ENCODE measurements around the gene MAPK9.

Gene MAPK9

GRCh38 chr5:180304016-180304292 is 12.1 kb upstream of the MAPK9 start:
- TF ChIP-seq, protein P1, sequence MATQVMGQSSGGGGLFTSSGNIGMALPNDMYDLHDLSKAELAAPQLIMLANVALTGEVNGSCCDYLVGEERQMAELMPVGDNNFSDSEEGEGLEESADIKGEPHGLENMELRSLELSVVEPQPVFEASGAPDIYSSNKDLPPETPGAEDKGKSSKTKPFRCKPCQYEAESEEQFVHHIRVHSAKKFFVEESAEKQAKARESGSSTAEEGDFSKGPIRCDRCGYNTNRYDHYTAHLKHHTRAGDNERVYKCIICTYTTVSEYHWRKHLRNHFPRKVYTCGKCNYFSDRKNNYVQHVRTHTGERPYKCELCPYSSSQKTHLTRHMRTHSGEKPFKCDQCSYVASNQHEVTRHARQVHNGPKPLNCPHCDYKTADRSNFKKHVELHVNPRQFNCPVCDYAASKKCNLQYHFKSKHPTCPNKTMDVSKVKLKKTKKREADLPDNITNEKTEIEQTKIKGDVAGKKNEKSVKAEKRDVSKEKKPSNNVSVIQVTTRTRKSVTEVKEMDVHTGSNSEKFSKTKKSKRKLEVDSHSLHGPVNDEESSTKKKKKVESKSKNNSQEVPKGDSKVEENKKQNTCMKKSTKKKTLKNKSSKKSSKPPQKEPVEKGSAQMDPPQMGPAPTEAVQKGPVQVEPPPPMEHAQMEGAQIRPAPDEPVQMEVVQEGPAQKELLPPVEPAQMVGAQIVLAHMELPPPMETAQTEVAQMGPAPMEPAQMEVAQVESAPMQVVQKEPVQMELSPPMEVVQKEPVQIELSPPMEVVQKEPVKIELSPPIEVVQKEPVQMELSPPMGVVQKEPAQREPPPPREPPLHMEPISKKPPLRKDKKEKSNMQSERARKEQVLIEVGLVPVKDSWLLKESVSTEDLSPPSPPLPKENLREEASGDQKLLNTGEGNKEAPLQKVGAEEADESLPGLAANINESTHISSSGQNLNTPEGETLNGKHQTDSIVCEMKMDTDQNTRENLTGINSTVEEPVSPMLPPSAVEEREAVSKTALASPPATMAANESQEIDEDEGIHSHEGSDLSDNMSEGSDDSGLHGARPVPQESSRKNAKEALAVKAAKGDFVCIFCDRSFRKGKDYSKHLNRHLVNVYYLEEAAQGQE (IDR thresholded peaks at IDR 0.05; ENCODE audit: insufficient read depth in 1 of 2, low read depth in 2 of 2, low read length in 2 of 2), result no peak
- no peak for TF ChIP-seq SIN3A (IDR thresholded peaks at IDR 0.05; ENCODE audit: borderline replicate concordance, insufficient read depth, low read length)
- TF ChIP-seq FOXP2 (optimal IDR thresholded peaks at IDR 0.05; ENCODE audit: borderline replicate concordance, extremely low read depth, extremely low read length, insufficient read depth), result no peak
- no peak for TF ChIP-seq TAF1 (IDR thresholded peaks at IDR 0.05; ENCODE audit: borderline replicate concordance, insufficient read depth, low read length)
- no peak for TF ChIP-seq POLR2AphosphoS5 (IDR thresholded peaks at IDR 0.05; ENCODE audit: low read depth, low read length)

DNA sequence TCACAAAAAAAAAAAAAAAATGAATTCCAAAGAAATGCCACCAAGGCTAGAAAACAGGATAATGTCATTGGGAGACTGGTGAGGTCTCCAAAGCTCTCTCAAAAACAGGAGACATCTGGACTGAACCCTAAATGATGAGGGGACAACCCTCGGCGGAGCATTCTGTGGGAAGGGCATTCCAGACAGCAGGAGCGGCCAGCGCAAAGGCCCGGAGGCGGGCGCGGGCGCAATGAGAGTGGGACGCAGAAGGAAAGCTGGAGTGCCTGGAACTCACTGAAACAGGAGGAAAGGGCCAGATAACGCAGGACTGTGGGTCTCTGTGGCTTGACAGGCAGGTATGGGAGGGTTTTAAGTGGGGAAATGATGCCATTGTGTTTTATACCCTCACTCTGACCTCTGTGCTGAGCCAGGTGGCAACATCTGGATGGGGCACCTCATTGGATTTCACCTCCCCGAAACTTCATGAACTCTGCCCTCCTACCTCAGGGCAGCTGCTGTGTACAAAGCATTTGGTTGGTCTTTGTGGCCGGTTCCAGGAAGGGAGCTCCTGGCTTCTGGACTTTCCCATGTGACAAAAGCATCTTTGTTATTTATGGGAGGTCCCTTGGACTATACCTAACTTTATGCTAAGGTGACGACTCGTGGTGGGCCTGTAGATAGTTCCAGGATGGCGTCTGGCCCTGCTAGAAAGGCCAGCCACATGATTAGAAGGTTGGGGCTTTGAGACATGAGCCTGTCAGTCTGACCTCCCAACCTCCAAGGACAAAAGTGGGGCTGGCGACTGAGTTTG is 11.5 kb upstream of the MAPK9 start:
- TF ChIP-seq FOXP2 (optimal IDR thresholded peaks at IDR 0.05; ENCODE audit: borderline replicate concordance, extremely low read depth, extremely low read length, insufficient read depth), result no peak
- TF ChIP-seq, protein P1 (IDR thresholded peaks at IDR 0.05; ENCODE audit: insufficient read depth in 1 of 2, low read depth in 2 of 2, low read length in 2 of 2), result no peak
- no peak for TF ChIP-seq TAF1 (IDR thresholded peaks at IDR 0.05; ENCODE audit: borderline replicate concordance, insufficient read depth, low read length)
- no peak for TF ChIP-seq POLR2AphosphoS5 (IDR thresholded peaks at IDR 0.05; ENCODE audit: low read depth, low read length)
- no peak for TF ChIP-seq SIN3A (IDR thresholded peaks at IDR 0.05; ENCODE audit: borderline replicate concordance, insufficient read depth, low read length)

DNA sequence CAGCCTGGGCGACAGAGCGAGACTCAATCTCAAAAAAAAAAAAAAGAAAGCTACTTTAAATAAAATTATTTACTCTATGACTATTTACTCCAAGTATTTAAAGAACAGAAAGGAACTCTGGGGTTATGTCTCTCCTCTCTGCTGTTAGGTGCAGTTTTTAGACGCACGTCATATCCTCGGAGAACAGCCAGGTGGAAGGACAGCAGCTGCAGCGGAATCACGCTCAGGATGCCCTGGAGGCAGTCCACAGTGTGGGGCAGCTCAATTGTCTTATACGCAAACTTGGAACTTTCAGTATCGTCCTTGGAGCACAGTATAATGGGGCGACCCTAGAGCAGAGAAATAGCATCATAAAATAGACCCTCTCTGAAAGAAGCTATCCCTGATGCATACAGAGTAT is 10.4 kb upstream of the MAPK9 start:
- no peak for TF ChIP-seq TAF1 (IDR thresholded peaks at IDR 0.05; ENCODE audit: borderline replicate concordance, insufficient read depth, low read length)
- TF ChIP-seq, protein P1 (IDR thresholded peaks at IDR 0.05; ENCODE audit: insufficient read depth in 1 of 2, low read depth in 2 of 2, low read length in 2 of 2), result no peak
- TF ChIP-seq FOXP2 (optimal IDR thresholded peaks at IDR 0.05; ENCODE audit: borderline replicate concordance, extremely low read depth, extremely low read length, insufficient read depth), result no peak
- no peak for TF ChIP-seq POLR2AphosphoS5 (IDR thresholded peaks at IDR 0.05; ENCODE audit: low read depth, low read length)
- TF ChIP-seq SIN3A (IDR thresholded peaks at IDR 0.05; ENCODE audit: borderline replicate concordance, insufficient read depth, low read length), result no peak

GRCh38 chr5:180301253-180301652 is 9.4 kb upstream of the MAPK9 start:
- no peak for TF ChIP-seq FOXP2 (optimal IDR thresholded peaks at IDR 0.05; ENCODE audit: borderline replicate concordance, extremely low read depth, extremely low read length, insufficient read depth)
- TF ChIP-seq SIN3A (IDR thresholded peaks at IDR 0.05; ENCODE audit: borderline replicate concordance, insufficient read depth, low read length), result no peak
- no peak for TF ChIP-seq TAF1 (IDR thresholded peaks at IDR 0.05; ENCODE audit: borderline replicate concordance, insufficient read depth, low read length)
- TF ChIP-seq POLR2AphosphoS5 (IDR thresholded peaks at IDR 0.05; ENCODE audit: low read depth, low read length), result no peak
- TF ChIP-seq, protein P1 (IDR thresholded peaks at IDR 0.05; ENCODE audit: insufficient read depth in 1 of 2, low read depth in 2 of 2, low read length in 2 of 2), result no peak

Measured in PFSK-1 (cell line).